SH-SY5Y (cell line): ENCODE results near the gene NBL1.

ENCODE experiments used
- GATA2 ChIP-seq: IDR thresholded peaks from 2 replicates; pipeline ENCODE4 v1.6.1; 2011; ENCODE audit warnings: mild to moderate bottlenecking, low read depth, low read length
- GATA3 ChIP-seq: IDR thresholded peaks from 2 replicates; pipeline ENCODE4 v1.6.1; 2011; ENCODE audit warnings: low read depth, mild to moderate bottlenecking, low read length, moderate library complexity

Gene NBL1

GRCh38 chr1:19670787-19671186 lies 26.7 kb downstream of the NBL1 start:
- TF ChIP-seq GATA3: no peak
- TF ChIP-seq GATA2: no peak

DNA sequence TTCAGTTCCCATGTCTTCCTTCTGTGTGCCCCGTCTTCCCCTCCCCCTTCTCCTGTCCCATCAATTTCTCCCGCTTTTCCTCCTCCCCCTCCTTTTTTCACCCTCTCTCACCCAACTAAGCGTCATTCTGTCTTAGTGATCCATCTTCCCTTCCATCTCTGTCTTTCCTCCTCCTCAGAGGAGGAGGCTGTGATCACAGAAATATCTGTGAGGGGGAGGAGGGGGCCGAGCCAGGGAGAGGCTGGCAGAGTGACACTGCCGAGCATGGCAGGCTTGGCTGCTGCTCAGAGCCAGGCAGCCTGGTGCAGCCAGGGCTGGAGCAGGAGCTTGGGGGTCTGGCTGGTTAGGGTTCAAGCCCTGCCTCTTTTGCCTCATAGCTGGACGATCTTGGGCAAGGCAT lies 28.1 kb downstream of the NBL1 start:
- TF ChIP-seq GATA2 (no peak), GATA3 (no peak)

GRCh38 chr1:19675797-19676196 lies 31.7 kb downstream of the NBL1 start:
- TF ChIP-seq GATA2: no peak
- no peak for TF ChIP-seq GATA3

- TF ChIP-seq GATA2 (no peak), GATA3 (no peak)
Observed at GRCh38 chr1:19676438-19676922, 32.4 kb downstream of the NBL1 start.

GRCh38 chr1:19678493-19678892 lies 34.4 kb downstream of the NBL1 start:
- TF ChIP-seq GATA2 (no peak), GATA3 (no peak)

DNA sequence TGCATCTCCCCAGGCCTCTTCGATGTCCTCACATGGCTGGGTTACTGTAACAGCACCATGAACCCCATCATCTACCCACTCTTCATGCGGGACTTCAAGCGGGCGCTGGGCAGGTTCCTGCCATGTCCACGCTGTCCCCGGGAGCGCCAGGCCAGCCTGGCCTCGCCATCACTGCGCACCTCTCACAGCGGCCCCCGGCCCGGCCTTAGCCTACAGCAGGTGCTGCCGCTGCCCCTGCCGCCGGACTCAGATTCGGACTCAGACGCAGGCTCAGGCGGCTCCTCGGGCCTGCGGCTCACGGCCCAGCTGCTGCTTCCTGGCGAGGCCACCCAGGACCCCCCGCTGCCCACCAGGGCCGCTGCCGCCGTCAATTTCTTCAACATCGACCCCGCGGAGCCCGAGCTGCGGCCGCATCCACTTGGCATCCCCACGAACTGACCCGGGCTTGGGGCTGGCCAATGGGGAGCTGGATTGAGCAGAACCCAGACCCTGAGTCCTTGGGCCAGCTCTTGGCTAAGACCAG lies 34.9 kb downstream of the NBL1 start:
- TF ChIP-seq GATA3: no peak
- no peak for TF ChIP-seq GATA2

- TF ChIP-seq GATA2: no peak
- no peak for TF ChIP-seq GATA3
Observed at GRCh38 chr1:19679691-19680090, 35.6 kb downstream of the NBL1 start.

GRCh38 chr1:19680644-19681043 lies 36.5 kb downstream of the NBL1 start:
- TF ChIP-seq GATA3 (no peak), GATA2 (no peak)

- no peak for TF ChIP-seq GATA2
- TF ChIP-seq GATA3: no peak
Observed at GRCh38 chr1:19682257-19682656, 38.1 kb downstream of the NBL1 start.

DNA sequence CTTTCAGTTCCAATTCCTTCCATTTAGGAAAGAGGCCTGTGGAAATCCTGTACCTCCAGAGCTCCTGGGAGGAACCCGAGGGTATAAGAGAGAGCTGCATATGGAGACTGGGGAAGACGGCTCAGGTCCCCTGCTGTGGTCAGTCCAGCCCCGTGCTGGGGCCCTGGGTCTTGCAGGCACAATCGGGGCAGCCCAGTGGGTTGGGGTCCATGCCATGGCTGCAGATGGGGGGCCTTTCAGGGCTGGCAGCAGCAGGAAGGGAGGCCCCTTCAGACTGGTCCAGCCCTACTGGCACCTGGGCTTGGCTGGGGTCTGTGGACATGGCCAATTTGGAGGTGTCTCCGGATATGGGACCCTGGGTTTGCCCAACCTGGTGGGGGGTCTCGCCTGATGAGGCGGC lies 38.8 kb downstream of the NBL1 start:
- TF ChIP-seq GATA3 (no peak), GATA2 (no peak)

DNA sequence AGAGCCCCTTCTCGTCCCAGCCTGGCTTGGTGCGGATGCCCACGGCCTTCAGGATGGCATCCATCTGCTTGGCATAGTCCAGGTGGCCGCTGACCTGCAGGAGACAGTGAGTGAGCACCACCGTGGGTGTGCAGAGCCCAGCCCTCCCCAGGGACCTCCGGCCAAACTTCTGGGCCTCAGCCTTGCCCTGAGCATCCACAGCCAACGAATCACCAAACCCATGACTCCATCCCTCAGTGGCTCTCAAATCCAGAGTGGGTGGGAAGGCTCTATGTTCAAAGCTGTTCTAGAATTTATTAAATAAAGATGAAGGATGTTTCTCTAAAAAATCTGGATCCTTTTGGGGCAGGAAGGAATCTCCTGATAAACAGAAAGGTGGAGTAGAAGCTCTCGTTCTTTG lies 39.2 kb downstream of the NBL1 start:
- TF ChIP-seq GATA2: no peak

DNA sequence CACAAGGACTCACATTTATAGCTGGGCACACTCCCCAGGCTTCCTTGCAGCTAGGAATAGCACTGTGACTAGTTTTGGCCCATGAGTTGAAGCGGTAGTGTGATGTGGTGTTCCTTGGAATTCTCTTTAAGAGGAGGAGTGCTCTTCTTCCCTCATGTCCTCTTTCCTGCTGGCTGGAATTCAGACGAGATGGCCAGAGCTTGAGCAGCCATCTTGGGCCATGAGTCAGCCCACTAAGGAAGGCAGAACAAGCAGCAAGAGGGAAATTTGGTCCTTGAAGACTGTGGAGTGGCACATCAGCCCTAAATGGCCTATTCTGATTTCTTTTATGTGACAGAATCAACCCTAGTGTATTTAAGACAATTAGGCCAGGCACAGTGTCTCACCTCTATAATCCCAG lies 40.6 kb downstream of the NBL1 start:
- TF ChIP-seq GATA3 (no peak), GATA2 (no peak)

- TF ChIP-seq GATA3 (no peak), GATA2 (no peak)
Observed at GRCh38 chr1:19685994-19686393, 41.9 kb downstream of the NBL1 start.

- no peak for TF ChIP-seq GATA2
- TF ChIP-seq GATA3: no peak
Observed at GRCh38 chr1:19687414-19687813, 43.3 kb downstream of the NBL1 start.

DNA sequence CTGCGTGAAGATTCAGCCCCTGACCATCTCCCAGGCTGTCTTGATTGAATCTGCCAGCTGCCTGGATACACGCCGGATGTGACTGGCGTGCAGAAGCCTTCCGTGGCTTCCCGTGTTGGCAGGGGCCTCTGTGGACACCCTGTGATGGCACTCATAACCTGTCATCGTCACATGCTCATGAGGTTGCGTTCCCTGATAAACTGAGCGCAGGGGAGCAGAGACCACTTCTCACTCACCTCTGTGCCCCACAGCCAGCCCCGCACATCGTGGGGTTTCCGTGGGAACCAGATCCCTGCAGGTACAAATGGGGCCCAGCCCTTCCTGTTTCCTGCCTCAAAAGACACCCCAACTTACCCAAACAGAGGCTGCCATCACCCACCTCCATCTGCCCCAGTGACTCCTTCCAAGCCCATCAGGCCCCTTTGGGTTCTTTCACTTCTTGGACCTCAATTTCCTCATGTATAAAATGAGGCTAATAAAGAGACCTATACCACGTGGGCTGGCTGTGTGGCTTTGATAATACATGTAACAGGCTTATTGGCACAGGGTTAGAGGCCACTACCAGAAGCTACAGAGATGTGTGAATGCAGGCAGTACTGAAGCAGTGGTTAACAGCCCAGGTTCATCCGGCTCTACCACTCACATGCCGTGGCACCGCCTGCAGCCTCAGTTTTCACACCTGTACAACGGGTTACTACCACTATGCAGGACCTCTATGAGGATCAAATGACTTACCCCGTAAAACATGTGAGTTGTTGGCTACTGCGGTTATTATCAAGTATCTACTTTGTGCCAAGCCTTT lies 44.1 kb downstream of the NBL1 start:
- TF ChIP-seq GATA3 (no peak), GATA2 (no peak)
